Raji (cell line): ENCODE data around the gene IPO5.

Experiments
- POLR2A ChIP-seq: IDR thresholded peaks from 2 replicates; pipeline ENCODE4 v1.6.1; 2011; ENCODE audit warnings: low read depth, low read length, control low read depth; ENCODE audit not compliant: insufficient read depth

IPO5 gene

DNA sequence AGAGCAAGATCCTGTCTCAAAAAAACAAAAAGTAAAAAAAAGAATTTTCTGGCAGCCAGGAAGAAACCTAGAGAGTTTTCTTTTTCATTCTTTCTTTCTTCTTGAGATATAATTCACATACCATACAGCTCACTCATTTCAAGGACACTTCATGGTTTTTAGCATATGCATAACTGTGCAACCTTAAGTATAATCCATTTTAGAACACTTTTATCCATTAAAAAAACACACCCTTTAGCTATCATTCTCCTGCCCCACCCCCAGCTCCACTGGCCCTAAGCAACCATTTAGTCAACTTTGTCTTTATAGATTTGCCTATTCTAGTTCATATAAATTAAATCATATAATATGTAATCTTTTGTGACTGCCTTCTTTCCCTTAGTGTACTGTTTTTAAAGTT is 8.1 kb upstream of the IPO5 start:
- no peak for TF ChIP-seq POLR2A

DNA sequence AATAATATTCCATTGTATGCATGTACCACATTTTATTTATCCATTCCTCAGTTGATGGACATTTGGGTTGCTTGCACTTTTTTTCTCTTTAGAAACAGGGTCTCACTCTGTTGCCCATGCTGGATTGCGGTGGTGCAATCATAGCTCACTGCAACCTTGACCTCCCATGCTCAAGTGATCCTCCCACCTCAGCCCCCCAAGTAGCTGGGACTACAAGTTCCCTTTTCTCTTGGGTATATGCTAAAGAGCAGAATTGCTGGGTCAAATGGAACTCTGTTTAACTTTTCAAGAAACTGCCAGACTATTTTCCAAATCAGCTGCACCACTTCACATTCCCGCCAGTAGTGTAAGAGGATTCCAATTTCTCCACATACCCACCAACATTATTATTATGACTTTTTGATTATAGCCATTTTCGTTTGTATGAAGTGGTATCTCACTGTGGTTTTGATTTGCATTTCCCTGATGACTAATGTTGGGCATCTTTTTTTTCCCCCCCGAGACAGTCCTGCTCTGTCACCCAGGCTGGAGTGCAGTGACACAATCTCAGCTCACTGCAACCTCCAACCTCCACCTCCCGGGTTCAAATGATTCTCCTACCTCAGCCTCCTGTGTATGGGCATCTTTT is 7.6 kb upstream of the IPO5 start:
- no peak for TF ChIP-seq POLR2A

DNA sequence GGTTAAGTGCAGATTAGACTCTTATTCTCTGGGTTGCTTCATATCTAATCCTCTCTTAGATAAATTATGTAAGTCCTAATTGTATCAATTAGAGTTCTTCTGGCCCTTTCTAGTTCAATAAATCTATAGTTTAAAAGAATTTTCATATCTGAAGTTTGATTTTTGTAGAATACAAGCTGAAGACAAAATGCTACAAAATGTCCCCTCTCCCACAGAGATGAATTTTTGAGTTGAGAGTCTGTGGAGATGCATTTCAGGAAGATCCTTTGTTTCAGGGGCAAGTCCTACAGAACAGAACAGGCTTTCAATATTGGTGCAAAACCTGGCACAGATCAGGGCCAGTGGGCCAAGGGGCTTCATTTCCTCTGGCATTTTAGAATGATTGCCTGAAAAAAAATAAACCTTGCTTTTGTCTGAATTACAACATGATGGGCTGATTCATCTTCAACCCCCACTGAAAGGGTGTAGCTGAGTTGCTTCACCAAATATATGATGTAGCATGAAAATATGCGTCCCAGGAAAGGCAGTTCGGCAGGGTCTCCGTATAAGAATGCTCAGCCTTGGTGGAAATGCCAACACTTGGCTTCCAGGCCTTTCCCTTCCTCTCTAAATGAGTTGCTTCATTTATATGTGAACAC is 6.4 kb upstream of the IPO5 start:
- TF ChIP-seq POLR2A, result no peak

DNA sequence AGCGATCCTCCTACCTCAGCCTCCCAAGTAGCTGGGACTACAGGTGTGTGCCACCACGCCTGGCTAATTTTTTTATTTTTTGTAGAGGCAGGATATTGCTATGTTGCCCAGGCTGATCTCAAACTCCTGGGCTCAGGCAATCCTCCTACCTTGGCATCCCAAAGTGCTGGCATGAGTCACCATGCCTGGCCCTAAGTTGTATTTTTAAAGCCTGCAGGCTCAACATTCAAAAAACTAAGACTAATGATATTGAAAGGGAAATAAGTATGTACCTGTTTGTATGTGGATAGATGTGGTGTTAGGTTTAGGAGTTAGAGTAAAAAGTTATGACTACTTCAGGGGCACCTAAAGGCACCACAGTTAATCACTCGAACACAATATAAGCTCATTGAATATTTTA is 5.4 kb upstream of the IPO5 start:
- no peak for TF ChIP-seq POLR2A

DNA sequence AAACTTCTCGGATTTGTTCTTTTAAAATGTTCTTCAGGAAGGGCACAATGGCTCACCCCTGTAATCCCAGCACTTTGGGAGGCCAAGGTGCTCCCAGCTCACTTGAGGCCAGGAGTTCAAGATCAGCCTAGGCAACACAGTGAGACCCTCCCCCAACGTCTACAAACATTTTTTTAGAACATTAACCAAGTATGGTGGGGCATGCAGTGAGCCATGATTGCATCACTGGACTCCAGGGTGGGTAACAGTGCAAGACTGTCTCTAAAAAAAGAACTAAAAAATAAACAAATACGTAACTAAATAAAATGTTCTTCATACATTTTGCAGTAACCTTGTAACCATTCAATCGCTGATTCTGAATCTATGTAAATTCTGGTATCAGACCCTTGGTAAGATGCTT is 2.1 kb upstream of the IPO5 start:
- no peak for TF ChIP-seq POLR2A

DNA sequence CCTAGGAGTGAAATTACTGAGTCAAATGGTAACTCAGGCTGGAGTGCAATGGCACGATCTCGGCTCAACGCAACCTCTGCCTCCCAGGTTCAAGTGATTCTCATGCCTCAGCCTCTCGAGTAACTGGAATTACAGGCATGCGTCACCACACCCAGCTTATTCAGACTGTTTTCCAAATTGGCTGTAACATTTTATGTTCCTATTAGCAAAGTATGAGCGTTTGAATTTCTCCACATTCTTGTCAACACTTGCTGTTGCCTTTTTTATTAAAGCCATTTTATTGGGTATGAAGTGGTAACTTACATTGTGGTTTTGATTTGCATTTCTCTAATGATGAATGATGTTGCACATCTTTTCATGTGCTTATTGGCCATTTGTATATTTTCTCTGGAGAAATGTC is 7.9 kb downstream of the IPO5 start:
- TF ChIP-seq POLR2A, result no peak

DNA sequence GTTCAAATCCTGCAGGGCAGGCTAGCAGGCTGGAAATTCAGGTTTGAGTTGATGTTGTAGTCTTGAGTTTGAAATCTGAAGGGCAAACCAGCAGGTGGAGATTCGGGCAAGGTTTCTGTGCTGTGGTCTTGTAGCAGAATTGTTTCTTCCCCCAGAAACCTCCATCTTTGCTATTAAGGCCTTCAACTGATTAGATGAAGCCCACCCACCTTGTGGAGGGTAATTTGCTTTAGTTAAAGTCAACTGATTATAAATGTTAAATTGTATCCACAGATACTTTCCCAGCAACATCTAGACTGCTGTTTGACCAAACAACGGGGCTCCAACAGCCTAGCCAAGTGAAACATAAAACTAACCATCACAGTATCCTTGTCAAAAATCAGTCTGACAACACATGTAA is 9.4 kb downstream of the IPO5 start:
- no peak for TF ChIP-seq POLR2A

DNA sequence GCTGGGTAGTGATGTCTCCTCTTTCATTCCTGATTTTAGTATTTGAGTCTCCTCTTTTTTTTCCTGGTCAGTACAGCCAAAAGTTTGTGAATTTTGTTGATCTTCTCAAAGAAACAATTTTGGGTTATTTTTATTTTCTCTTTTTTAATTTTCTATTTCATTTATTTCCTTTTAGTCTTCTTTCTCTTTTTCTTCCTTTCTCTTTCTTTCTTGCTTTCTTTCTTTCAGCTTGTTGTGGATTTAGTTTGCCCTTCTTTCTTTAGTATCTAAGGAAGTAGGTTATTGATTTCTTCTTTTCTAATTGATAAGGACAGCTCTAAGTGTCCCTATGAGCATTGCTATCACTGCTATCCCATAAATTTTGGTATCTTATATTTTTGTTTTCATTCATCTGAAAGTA is 13.8 kb downstream of the IPO5 start:
- no peak for TF ChIP-seq POLR2A

DNA sequence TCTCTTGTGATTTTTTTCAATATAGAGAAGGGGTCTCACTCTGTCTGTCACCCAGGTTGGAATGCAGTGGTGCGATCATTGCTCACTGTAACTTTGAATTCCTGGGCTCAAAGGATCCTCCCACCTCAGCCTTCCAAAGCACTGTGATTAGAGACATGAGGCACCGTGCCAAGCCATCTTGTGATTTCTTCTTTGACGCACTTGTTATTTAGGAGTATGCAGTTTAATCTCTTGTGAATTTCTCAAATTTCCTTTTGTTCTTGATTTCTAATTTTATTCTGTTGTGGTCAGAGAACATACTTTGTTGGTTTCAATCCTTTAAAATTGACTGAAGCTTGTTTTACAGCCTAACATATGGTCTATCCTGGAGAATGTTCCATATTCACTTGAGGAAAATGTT is 14.5 kb downstream of the IPO5 start:
- no peak for TF ChIP-seq POLR2A

DNA sequence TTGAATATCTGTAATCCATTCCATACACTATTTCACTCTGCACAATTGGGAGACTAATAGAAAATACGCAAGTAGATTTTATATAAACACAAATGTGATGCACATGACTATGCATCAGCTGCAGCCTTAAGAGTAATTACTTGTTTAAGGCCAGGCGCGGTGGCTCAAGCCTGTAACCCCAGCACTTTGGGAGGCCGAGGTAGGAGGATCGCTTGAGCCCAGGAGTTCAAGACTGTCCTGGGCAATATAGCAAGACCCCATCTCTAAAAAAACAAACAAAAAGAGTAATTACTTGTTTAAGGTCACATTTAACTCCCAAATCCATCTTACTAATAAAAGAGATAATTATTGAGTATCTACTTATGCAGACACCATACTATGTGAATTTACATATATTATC is 18.0 kb downstream of the IPO5 start:
- no peak for TF ChIP-seq POLR2A

DNA sequence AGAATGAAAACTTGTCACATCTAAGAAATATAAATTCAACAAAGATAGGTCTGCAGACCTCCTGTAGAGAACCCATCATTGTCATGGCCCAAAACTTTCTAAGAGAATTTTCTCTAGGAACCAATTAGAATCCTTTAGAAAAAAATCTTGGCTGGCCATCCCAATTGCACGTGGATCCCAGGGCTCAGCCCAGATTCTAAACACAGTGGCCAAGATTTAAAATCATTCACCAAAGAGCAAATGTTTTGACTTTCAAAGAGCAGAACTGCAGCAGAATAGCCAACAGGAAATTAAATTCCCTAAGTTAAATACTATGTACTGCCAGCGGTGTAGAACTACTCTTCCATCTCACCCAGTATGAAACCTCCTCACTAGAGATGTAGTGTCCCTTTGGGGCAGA is 21.3 kb downstream of the IPO5 start:
- TF ChIP-seq POLR2A, result no peak

DNA sequence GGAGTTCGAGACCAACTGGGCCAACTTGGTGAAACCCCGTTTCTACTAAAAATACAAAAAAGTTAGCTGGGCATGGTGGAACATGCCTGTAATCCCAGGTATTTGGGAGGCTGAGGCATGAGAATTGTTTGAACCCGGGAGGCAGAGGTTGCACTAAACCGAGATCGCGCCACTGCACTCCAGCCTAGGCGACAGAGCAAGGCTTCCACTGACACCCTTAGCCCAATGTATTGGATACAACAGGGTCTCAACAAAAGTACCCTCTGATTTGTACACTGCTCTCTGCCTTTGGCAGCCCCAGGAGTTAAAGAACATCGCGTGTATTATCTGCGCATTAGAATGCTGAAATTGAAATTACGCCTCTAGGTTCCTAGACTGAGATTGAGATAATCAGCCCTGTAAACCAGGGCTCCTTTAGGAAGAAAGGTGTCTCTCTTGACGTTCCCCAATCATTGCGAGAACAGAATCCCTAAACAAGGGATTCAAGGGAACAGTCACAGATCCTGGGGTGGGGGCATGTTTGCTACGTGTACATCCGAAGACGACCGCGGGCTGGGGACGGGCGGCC is 21.9 kb downstream of the IPO5 start:
- no peak for TF ChIP-seq POLR2A

DNA sequence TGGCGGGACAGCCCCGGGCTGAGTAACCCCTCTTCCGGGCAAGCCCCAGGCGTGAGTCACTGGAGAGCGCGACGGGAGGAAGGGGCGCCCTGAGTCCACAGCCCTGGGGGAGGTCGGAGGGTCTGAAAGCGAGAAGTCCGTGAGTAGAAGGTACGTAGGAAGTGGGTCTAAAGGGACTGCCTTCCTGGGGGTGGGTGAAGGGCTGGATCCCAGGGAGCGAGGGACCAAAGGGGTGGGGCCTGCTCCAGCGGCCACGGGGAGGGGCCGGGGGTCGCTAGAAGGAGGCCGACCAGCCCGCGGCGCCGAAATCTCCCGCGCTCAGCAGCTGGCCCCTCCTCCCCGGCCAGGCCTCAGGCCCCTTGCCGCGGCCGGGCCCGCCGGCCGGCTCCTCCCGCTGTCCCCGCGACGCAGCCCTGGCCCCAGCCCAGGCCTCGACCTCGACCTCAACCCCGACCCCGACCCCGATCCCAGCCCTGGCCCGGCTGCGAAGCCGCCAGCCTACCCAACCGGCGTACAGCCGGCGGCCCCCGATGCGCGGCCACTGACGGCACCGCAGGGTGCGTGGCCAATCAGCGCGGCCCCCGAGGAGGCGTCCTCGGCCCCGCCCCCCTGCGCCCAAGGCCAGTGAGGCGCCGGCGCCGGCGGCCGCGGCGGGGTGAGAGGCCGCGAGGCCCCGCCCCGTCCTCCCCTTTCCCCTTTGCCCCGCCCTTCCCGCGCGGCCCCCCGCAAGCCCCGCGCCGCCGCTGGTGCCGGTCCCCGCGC is 22.6 kb downstream of the IPO5 start:
- TF ChIP-seq POLR2A, result peak; percentile 79

DNA sequence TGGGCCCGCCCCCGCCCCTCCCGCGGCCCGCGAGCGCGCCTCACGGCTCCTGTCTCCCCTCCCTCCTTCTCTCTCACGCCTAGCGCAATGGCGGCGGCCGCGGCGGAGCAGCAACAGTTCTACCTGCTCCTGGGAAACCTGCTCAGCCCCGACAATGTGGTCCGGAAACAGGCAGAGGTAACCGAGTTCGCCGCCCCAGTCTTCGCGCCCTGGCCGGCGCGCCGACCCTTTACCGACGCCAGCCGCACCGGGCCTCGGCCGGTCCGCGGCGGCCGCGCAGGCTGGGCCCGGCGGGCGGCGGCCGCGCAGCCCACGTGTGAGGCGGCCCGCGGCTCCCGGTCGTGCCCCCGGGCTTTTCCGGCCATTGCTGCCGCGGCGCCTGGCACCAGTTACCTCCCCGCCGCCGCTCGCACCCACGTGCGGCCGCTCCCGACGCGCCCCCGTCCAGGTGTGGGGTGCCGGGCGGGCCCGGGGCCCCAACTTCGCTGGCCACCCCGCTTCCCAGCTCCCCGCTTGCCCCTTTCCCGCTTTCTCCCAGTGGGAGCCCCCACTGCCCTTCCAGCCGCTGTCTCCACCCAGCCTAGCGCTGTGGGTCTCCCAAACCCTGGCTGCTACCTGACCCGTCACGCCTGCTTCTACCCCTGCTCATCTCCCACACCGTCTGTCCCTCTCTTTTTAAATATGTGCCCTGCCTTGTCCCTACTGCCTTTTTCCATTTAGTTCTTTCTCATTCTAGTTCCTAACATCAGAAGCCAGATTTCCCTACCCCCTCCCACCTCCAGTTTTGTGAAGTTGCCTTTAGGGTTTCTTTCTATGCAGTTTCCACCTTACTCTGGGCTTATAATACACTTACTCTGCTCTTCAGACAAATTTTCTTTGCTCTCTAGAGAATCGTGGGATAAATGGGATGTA is 23.4 kb downstream of the IPO5 start:
- TF ChIP-seq POLR2A, result no peak

DNA sequence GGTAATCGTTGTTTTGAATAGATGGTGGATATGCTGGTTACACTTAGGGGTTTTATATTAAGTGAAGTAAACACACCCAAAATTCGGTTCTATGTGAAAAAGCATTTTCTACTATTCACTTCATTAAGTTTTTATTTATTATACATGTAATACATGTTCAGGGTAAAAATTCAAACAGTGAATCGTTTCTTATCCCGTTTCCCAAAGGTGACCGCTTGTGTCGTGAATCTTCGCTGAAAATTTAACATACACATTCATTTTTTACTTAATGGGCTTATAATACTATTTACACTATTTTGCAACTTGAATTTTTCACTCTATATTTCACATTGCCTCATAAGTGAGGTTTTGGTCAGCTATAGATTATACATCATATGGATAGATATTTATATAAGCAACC is 24.5 kb downstream of the IPO5 start:
- TF ChIP-seq POLR2A, result no peak
